Transverse colon (tissue), 4 donors: ENCODE results near the gene STK11IP. TPM values are rescaled to one million over a fixed set of nuclear protein-coding genes. Genes with fewer than 3 reads are reported as not detected.

Experiments used
- DNase-seq: peaks from one replicate; pipeline ENCODE4 v3.0.0-alpha.2; 2019
- H3K27ac ChIP-seq, 4 donors: fragments of 200-600 bp; sonication (generic); 2 replicates each; pipeline ENCODE4 v1.5.1; 2016 to 2018; ENCODE audit warnings: inconsistent platforms in 4 of 4
- H3K27me3 ChIP-seq: fragments of 200-600 bp; sonication (generic); 2 replicates; pipeline ENCODE4 v1.5.1; 2017; ENCODE audit warnings: inconsistent platforms
- H3K36me3 ChIP-seq, 4 donors: fragments of 200-600 bp; sonication (generic); 2 replicates each; pipeline ENCODE4 v1.5.1; 2017 to 2019; ENCODE audit warnings: inconsistent platforms in 4 of 4
- H3K4me1 ChIP-seq, 4 donors: fragments of 200-600 bp; sonication (generic); 2 replicates each; pipeline ENCODE4 v1.5.1; 2017 to 2020; ENCODE audit warnings: inconsistent platforms in 4 of 4
- H3K4me3 ChIP-seq, 4 donors: fragments of 200-600 bp; sonication (generic); 1 replicate in 1 of 4; 2 replicates in 3 of 4; pipeline versions ENCODE4 v1.5.1 to v1.6.1; 2017 to 2019; ENCODE audit warnings: inconsistent platforms in 4 of 4
- H3K9me3 ChIP-seq, 2 donors: fragments of 200-600 bp; sonication (generic); 2 replicates each; pipeline ENCODE4 v1.5.1; 2017 to 2019; ENCODE audit warnings: inconsistent platforms in 2 of 2
- CTCF ChIP-seq, 5 experiments: fragments of 200-600 bp in 3 of 5; fragments of 450-650 bp in 2 of 5; sonication (generic) in 3 of 5; IDR thresholded peaks; 1 replicate in 2 of 5; 2 replicates in 3 of 5; pipeline ENCODE4 v1.5.1; 2016 to 2017; ENCODE audit warnings: antibody characterized with exemption in 5 of 5, inconsistent platforms in 3 of 5, mild to moderate bottlenecking in 2 of 5, moderate library complexity in 1 of 5
- EP300 ChIP-seq: sonication (generic); formaldehyde crosslinking; IDR thresholded peaks from one replicate; pipeline ENCODE4 v1.6.1; 2017; ENCODE audit warnings: antibody characterized with exemption, low read depth
- POLR2A ChIP-seq: fragments of 450-650 bp; IDR thresholded peaks from one replicate; pipeline ENCODE4 v1.6.1; 2016; ENCODE audit warnings: antibody characterized with exemption, mild to moderate bottlenecking, moderate library complexity
- POLR2AphosphoS5 ChIP-seq, 3 donors: sonication (generic); formaldehyde crosslinking; IDR thresholded peaks; one replicate each; pipeline ENCODE4 v1.6.1; 2016; ENCODE audit warnings: antibody characterized with exemption in 3 of 3
- WGBS, 2 donors: methylation state at CpG; one replicate each; pipeline ENCODE4 v1.1.5; 2018; ENCODE audit warnings: low coverage in 1 of 2; 5-methylcytosine and 5-hydroxymethylcytosine counted together
- in situ Hi-C, 4 donors: fragments of 200-750 bp; cut with MboI; loops; one replicate each; pipeline versions ENCODE4 v1.15.0 to v1.15.1; 2017; ENCODE audit warnings: low sequenced_read_pairs in 3 of 4, low pct_ligation_motif_present in 1 of 4, low pct_unique_long_range_greater_than_20kb in 1 of 4
- intact Hi-C: fragments of 100-400 bp; cut with DNase I; formaldehyde crosslinking; loops from one replicate; pipeline ENCODE4 v1.15.1; 2023; ENCODE audit warnings: low total_unique reads
- total RNA-seq, 4 donors: library from RNA; depleted of rRNA; stranded (reverse); fragments of >200 nt; gene quantifications; one replicate each; pipeline ENCODE4 v1.1.0, GENCODE V29; 2016

STK11IP gene
- total RNA-seq, 4 donors from 2014 or later: 16.2 to 117 (median 38.2) TPM

- intact Hi-C loops (no loop called here), in situ Hi-C loops (no loop called here)
- Histone ChIP-seq H3K27me3 (no peaks in the 10 kb centered on the region), H3K36me3 (peaks cover 0 to 24% (median 1%) of the 10 kb centered on the region in 4 donors), H3K9me3 (no peaks in the 10 kb centered on the region), H3K4me1 (no peaks in the 10 kb centered on the region), H3K4me3 (no peak overlapping the region), H3K27ac (no peak overlapping the region)
- 89% methylated on average over 13 of the region's 15 CpGs; no CpG with 5 or more reads in 1 of the 2 donors for WGBS, 2 donors
- TF ChIP-seq EP300: no peak
- TF ChIP-seq POLR2AphosphoS5 (IDR thresholded peaks at IDR 0.05): no peak
- no peak for TF ChIP-seq POLR2A
- no peak for TF ChIP-seq CTCF (IDR thresholded peaks at IDR 0.05)
- peak; percentile 22 for DNase-seq
Observed at GRCh38 chr2:219612577-219613286, 15.1 kb downstream of the STK11IP start.

- Histone ChIP-seq H3K27ac (no peak overlapping the region), H3K4me1 (no peaks in the 10 kb centered on the region), H3K9me3 (no peaks in the 10 kb centered on the region), H3K27me3 (no peaks in the 10 kb centered on the region), H3K36me3 (peaks cover 0 to 18% (median 1%) of the 10 kb centered on the region in 4 donors), H3K4me3 (no peak overlapping the region)
- in situ Hi-C loops: no loop called here
- TF ChIP-seq POLR2AphosphoS5 (IDR thresholded peaks at IDR 0.05) (no peak), EP300 (no peak), POLR2A (no peak), CTCF (IDR thresholded peaks at IDR 0.05) (no peak)
- WGBS, 2 donors: 94 to 95% methylated on average over 3 to 8 of the region's 11 CpGs
- DNase-seq: no peak
- intact Hi-C loops: no loop called here
Observed at GRCh38 chr2:219613461-219614070, 15.9 kb downstream of the STK11IP start.

GRCh38 chr2:219614076-219614860 is 16.6 kb downstream of the STK11IP start:
- DNase-seq: no peak
- peaks cover 0 to 11% (median 0%) of the 10 kb centered on the region in 4 donors for H3K36me3 ChIP-seq
- no peaks in the 10 kb centered on the region for H3K4me1 ChIP-seq
- H3K27me3 ChIP-seq: no peaks in the 10 kb centered on the region
- WGBS, 2 donors: 91 to 100% methylated on average over 1 to 11 of the region's 11 CpGs
- no peak overlapping the region for H3K27ac ChIP-seq
- no peak overlapping the region for H3K4me3 ChIP-seq
- TF ChIP-seq POLR2A: no peak
- no peak for TF ChIP-seq EP300
- TF ChIP-seq CTCF (IDR thresholded peaks at IDR 0.05): no peak
- no peak for TF ChIP-seq POLR2AphosphoS5 (IDR thresholded peaks at IDR 0.05)
- in situ Hi-C loops (no loop called here), intact Hi-C loops (no loop called here)
- no peaks in the 10 kb centered on the region for H3K9me3 ChIP-seq

- Histone ChIP-seq H3K27me3 (no peaks in the 10 kb centered on the region), H3K9me3 (no peaks in the 10 kb centered on the region), H3K27ac (no peak overlapping the region), H3K4me3 (no peak overlapping the region), H3K36me3 (peaks cover 0 to 9% (median 0%) of the 10 kb centered on the region in 4 donors), H3K4me1 (no peaks in the 10 kb centered on the region)
- 96% methylated on average over 11 of the region's 11 CpGs; no CpG with 5 or more reads in 1 of the 2 donors for WGBS, 2 donors
- TF ChIP-seq CTCF (IDR thresholded peaks at IDR 0.05) (no peak), POLR2AphosphoS5 (IDR thresholded peaks at IDR 0.05) (no peak), POLR2A (no peak), EP300 (no peak)
- intact Hi-C loops: no loop called here
- in situ Hi-C loops: no loop called here
- no peak for DNase-seq
Observed at GRCh38 chr2:219615036-219615435, 17.4 kb downstream of the STK11IP start.
